Spleen (tissue), 11 donors: ENCODE data around the gene INPP5D. TPM values are rescaled to one million over a fixed set of nuclear protein-coding genes. Genes with fewer than 3 reads are reported as not detected.
"Not testable (repeated sequence)": the region's sequence is repeated elsewhere in the genome, so short reads cannot be mapped to it uniquely, and the experiment has no call there.

ENCODE experiments used
- DNase-seq: peaks from one replicate; pipeline ENCODE4 v3.0.0-alpha.2; 2020
- H3K27ac ChIP-seq, 8 donors: fragments of 200-600 bp; sonication (generic) in 7 of 8; 1 replicate in 4 of 8; 2 replicates in 4 of 8; pipeline versions ENCODE4 v1.5.0 to v1.8.0; 2016 to 2021; ENCODE audit warnings: inconsistent platforms in 4 of 8, mild to moderate bottlenecking in 4 of 8, moderate library complexity in 1 of 8
- H3K27me3 ChIP-seq, 7 donors: fragments of 200-600 bp; sonication (generic) in 6 of 7; replicated peaks in 1 of 7; 1 replicate in 4 of 7; 2 replicates in 3 of 7; pipeline versions ENCODE4 v1.5.0 to v1.8.0; 2016 to 2021; ENCODE audit warnings: inconsistent platforms in 3 of 7, mild to moderate bottlenecking in 1 of 7
- H3K36me3 ChIP-seq, 6 donors: fragments of 200-600 bp; sonication (generic) in 5 of 6; 1 replicate in 4 of 6; 2 replicates in 2 of 6; pipeline versions ENCODE4 v1.5.0 to v1.8.0; 2016 to 2021; ENCODE audit warnings: inconsistent platforms in 2 of 6
- H3K4me1 ChIP-seq, 6 donors: fragments of 200-600 bp; sonication (generic) in 5 of 6; 1 replicate in 3 of 6; 2 replicates in 3 of 6; pipeline versions ENCODE4 v1.5.0 to v1.8.0; 2016 to 2021; ENCODE audit warnings: inconsistent platforms in 3 of 6
- H3K4me3 ChIP-seq, 8 donors: fragments of 200-600 bp; sonication (generic) in 7 of 8; 1 replicate in 4 of 8; 2 replicates in 4 of 8; pipeline versions ENCODE4 v1.5.0 to v1.8.0; 2016 to 2021; ENCODE audit warnings: inconsistent platforms in 4 of 8, mild to moderate bottlenecking in 4 of 8, moderate library complexity in 2 of 8
- H3K9me3 ChIP-seq, 8 donors: fragments of 200-600 bp; sonication (generic) in 7 of 8; 1 replicate in 4 of 8; 2 replicates in 4 of 8; pipeline versions ENCODE4 v1.5.0 to v1.8.0; 2016 to 2021; ENCODE audit warnings: inconsistent platforms in 4 of 8
- POLR2A ChIP-seq, 3 donors: fragments of 450-650 bp; IDR thresholded peaks; one replicate each; pipeline ENCODE4 v1.5.1; 2017; ENCODE audit warnings: antibody characterized with exemption in 3 of 3, mild to moderate bottlenecking in 1 of 3
- POLR2AphosphoS5 ChIP-seq, 3 donors: sonication (generic); formaldehyde crosslinking; IDR thresholded peaks; one replicate each; pipeline ENCODE4 v1.5.1; 2017; ENCODE audit warnings: antibody characterized with exemption in 3 of 3
- WGBS, 5 donors: extraction: QIAGEN DNeasy Blood & Tissue Kit in 3 of 5; methylation state at CpG; one replicate each; pipeline versions ENCODE4 v1.1.5 to v1.1.7; 2013 to 2018; 5-methylcytosine and 5-hydroxymethylcytosine counted together
- intact Hi-C: fragments of 100-400 bp; cut with DNase I; formaldehyde crosslinking; loops from one replicate; pipeline ENCODE4 v1.15.0; 2023; ENCODE audit warnings: low total_unique reads
- polyA plus RNA-seq, 3 donors: library from polyadenylated mRNA; stranded (reverse); fragments of 200-250 nt; gene quantifications; one replicate each; pipeline ENCODE4 v1.2.1, GENCODE V29; 2013
- total RNA-seq, 7 donors: library from RNA; depleted of rRNA in 3 of 7; stranded (reverse); fragments of >200 nt in 3 of 7; fragmentation: NEBNext Ultra II Directional in 4 of 7; extraction: Animal tissue kit (Norgen Biotek cat#: 25700) in 4 of 7; gene quantifications; one replicate each; pipeline versions ENCODE4 v1.1.0 to v1.2.1, GENCODE V29; 2016 to 2021
- TF ChIP-seq, protein P1 (sequence below), 11 experiments: fragments of 200-600 bp in 7 of 11; fragments of 450-650 bp in 4 of 11; sonication (generic) in 4 of 11; IDR thresholded peaks in 8 of 11; conservative IDR thresholded peaks in 3 of 11; 1 replicate in 7 of 11; 2 replicates in 4 of 11; pipeline versions ENCODE4 v1.4.0 to v1.8.0; 2016 to 2021; ENCODE audit warnings: antibody characterized with exemption in 11 of 11, inconsistent platforms in 4 of 11, mild to moderate bottlenecking in 1 of 11
- donor health status: healthy with polysubstance abuse.
- donor health status: DM: no; HTN: no; CAD: no; lungs with moderate emphysema.
- donor health status: DM: no; HTN: no; CAD: no.
- donor health status: Bipolar disorder and iron deficiency.
- donor health status: healthy.
- donor health status: DM: no; HTN: no; CAD: no.
- donor health status: DM: yes; HTN: yes; CAD: no.

Gene INPP5D
- total and polyA plus RNA-seq, 10 donors, result 71.1 to 246 (median 181) TPM

DNA sequence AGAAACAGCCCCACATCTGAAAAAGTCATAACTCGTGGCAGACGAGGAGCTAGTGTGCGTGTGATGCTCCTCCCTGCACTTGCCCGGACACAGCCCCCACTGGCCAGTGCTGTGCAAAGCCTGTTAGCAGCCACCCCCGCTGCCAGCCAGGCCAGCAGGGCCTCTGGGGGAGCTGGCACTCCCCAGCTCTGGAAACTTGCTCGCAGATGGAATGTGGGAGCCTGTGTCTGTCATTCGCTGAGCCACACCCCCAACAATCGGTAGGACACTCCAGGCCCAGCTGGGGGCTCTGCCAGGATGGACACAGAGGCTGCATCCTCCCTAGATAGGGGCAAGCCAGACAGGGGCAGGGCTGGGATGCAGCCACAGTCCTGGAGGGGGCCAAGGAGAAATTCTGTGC is 128.9 kb downstream of the INPP5D start:
- TF ChIP-seq POLR2AphosphoS5 (IDR thresholded peaks at IDR 0.05), result peak; percentile 15 to 46 (median 22)
- TF ChIP-seq POLR2A (IDR thresholded peaks at IDR 0.05), result no peak
- no peak for DNase-seq
- Histone ChIP-seq H3K4me1 (peaks cover 0 to 40% (median 15%) of the 10 kb centered on the region in 6 donors), H3K36me3 (peaks cover 6 to 100% (median 95%) of the 10 kb centered on the region in 6 donors), H3K9me3 (no peaks in the 10 kb centered on the region), H3K27me3 (no peaks in the 10 kb centered on the region), H3K27ac (peak overlapping the region in 1 of 8 donors; percentile 36), H3K4me3 (no peak overlapping the region)
- intact Hi-C loops, result no loop called here
- 80 to 94% (median 93%) methylated on average over 3 to 8 of the region's 8 CpGs for WGBS, 5 donors

DNA sequence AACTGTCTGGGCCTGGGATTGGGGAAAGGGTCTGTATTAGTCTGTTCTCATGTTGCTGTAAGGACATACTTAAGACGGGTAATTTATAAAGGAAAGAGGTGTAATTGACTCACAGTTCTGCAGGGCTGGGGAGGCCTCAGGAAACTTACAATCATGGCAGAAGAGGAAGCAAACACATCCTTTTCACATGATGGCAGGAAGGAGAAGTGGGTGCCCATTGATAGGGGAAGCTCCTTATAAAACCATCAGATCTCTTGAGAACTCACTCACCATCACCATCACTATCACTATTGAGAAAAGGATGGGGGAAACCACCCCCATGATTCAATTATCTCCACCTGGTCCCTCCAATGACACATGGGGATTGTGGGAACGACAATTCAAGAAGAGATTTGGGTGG is 130.9 kb downstream of the INPP5D start:
- H3K4me1 ChIP-seq, result peaks cover 0 to 25% (median 4%) of the 10 kb centered on the region in 6 donors
- H3K36me3 ChIP-seq, result peaks cover 6 to 100% (median 95%) of the 10 kb centered on the region in 6 donors
- H3K4me3 ChIP-seq, result peak overlapping the region in 1 of 8 donors; percentile 30
- intact Hi-C loops, DNase-seq, H3K9me3 ChIP-seq, H3K27me3 ChIP-seq: not testable (repeated sequence)
- 71 to 88% (median 80%) methylated on average over 2 of the region's 2 CpGs for WGBS, 5 donors
- peak overlapping the region in 6 of 8 donors; percentile 29 to 79 (median 62) for H3K27ac ChIP-seq

GRCh38 chr2:233193738-233194137 is 133.6 kb downstream of the INPP5D start:
- H3K4me1 ChIP-seq, result peaks cover 0 to 21% (median 0%) of the 10 kb centered on the region in 6 donors
- H3K27me3 ChIP-seq, result no peaks in the 10 kb centered on the region
- intact Hi-C loops, result no loop called here
- H3K9me3 ChIP-seq, result no peaks in the 10 kb centered on the region
- H3K4me3 ChIP-seq, result no peak overlapping the region
- TF ChIP-seq POLR2AphosphoS5 (IDR thresholded peaks at IDR 0.05), result no peak
- H3K36me3 ChIP-seq, result peaks cover 0 to 100% (median 97%) of the 10 kb centered on the region in 6 donors
- no peak for DNase-seq
- WGBS, 5 donors, result 86 to 95% (median 93%) methylated on average over 11 of the region's 11 CpGs
- no peak overlapping the region for H3K27ac ChIP-seq

DNA sequence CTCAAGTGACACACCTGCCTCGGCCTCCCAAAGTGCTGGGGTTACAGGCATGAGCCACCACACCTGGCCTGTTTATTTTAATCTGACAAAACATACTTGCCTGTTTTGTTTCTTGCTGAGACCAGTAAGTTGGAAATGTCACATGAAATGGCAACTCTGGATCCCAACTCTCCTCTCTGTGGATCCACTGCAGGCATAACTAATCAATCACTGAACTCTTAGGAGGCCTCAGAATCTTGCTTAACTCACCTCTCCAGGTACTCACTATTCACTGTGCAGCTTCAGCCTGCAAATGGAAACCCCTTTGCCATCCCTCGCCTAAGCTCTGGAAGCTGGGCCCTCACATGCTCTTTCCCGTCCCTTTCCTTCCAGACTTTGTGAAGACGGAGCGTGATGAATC is 134.9 kb downstream of the INPP5D start:
- 96 to 98% (median 97%) methylated on average over 5 of the region's 5 CpGs for WGBS, 5 donors
- Histone ChIP-seq H3K36me3 (peaks cover 0 to 100% (median 95%) of the 10 kb centered on the region in 6 donors), H3K9me3 (no peaks in the 10 kb centered on the region), H3K27me3 (no peaks in the 10 kb centered on the region), H3K27ac (no peak overlapping the region), H3K4me3 (no peak overlapping the region), H3K4me1 (peaks cover 0 to 20% (median 0%) of the 10 kb centered on the region in 6 donors)
- TF ChIP-seq POLR2AphosphoS5 (IDR thresholded peaks at IDR 0.05) (no peak), POLR2A (IDR thresholded peaks at IDR 0.05) (no peak)
- TF ChIP-seq, protein P1, sequence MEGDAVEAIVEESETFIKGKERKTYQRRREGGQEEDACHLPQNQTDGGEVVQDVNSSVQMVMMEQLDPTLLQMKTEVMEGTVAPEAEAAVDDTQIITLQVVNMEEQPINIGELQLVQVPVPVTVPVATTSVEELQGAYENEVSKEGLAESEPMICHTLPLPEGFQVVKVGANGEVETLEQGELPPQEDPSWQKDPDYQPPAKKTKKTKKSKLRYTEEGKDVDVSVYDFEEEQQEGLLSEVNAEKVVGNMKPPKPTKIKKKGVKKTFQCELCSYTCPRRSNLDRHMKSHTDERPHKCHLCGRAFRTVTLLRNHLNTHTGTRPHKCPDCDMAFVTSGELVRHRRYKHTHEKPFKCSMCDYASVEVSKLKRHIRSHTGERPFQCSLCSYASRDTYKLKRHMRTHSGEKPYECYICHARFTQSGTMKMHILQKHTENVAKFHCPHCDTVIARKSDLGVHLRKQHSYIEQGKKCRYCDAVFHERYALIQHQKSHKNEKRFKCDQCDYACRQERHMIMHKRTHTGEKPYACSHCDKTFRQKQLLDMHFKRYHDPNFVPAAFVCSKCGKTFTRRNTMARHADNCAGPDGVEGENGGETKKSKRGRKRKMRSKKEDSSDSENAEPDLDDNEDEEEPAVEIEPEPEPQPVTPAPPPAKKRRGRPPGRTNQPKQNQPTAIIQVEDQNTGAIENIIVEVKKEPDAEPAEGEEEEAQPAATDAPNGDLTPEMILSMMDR (IDR thresholded peaks at IDR 0.05 in 8 of 11, conservative IDR thresholded peaks at IDR 0.05 in 3 of 11), result no peak
- no peak for DNase-seq
- intact Hi-C loops, result no loop called here

DNA sequence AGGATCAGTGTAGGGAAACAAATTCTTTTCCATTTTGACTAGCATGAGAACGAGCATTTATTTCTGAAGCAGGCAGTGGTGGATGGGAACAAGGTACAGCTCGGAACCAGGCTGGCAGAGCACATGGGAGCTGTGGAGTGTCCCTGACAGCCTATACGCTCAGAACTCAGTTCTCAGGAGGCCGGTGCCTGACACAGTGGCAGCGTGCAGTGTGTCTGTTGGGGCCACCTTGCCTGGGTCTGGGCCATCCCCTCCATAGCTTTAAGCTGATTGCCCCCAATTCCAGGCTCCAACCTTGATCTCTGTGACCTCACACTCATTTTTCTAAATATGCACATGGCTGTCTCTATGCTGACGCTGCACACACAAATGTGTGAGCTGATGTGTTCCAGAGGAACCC is 136.9 kb downstream of the INPP5D start:
- TF ChIP-seq POLR2A (IDR thresholded peaks at IDR 0.05) (no peak), POLR2AphosphoS5 (IDR thresholded peaks at IDR 0.05) (no peak)
- TF ChIP-seq, protein P1 (IDR thresholded peaks at IDR 0.05 in 8 of 11, conservative IDR thresholded peaks at IDR 0.05 in 3 of 11), result no peak
- WGBS, 5 donors, result 91 to 95% (median 94%) methylated on average over 4 to 6 of the region's 6 CpGs
- DNase-seq, result no peak
- intact Hi-C loops, result no loop called here
- peaks cover 0 to 23% (median 13%) of the 10 kb centered on the region in 6 donors for H3K4me1 ChIP-seq
- H3K27ac ChIP-seq, result no peak overlapping the region
- no peak overlapping the region for H3K4me3 ChIP-seq
- H3K27me3 ChIP-seq, result no peaks in the 10 kb centered on the region
- H3K9me3 ChIP-seq, result no peaks in the 10 kb centered on the region
- peaks cover 0 to 100% (median 95%) of the 10 kb centered on the region in 6 donors for H3K36me3 ChIP-seq
